HPDE6-E6E7 (cell line): ENCODE results near the gene PMP22.
"Not testable (repeated sequence)": the region's sequence is repeated elsewhere in the genome, so short reads cannot be mapped to it uniquely, and the experiment has no call there.

Experiments
- DNase-seq: peaks from one replicate; pipeline ENCODE4 v3.0.0; 2011; ENCODE audit warnings: missing footprints; ENCODE audit errors: extremely low spot score

The PMP22 gene

DNA sequence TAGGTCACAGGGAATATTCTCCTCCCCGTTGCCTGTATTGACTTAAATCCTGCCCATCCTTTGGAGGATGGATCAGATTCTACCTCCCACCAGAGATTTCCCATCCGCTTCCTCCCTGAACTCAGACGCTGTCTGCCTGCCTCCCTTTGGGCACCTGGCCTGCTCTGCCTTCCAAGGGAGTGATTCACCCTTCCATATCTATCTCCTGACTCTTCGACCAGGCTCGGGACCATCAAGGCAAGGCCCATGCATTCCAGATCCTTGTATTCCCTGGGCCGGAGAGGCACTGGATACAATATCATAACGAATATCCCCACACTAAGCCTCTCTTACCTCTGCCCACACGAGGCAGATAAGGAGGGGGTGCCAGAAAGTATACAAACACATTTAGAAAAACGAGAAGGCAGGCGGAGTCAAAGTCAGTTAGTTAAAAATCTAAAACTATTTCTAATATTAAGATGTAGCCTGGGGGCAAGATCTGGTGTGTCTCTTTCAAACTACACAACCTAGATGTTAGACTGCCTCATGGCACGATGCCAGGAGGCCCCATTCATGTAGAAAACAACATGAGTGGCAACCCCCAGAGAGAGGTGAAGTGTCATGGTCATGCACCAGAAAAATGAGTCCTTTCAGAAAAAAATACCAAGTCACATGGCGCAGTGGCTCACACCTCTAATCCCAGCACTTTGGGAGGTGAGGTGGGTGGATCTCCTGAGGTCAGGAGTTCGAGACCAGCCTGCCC lies 9.2 kb downstream of the PMP22 start:
- DNase-seq, result no peak

DNA sequence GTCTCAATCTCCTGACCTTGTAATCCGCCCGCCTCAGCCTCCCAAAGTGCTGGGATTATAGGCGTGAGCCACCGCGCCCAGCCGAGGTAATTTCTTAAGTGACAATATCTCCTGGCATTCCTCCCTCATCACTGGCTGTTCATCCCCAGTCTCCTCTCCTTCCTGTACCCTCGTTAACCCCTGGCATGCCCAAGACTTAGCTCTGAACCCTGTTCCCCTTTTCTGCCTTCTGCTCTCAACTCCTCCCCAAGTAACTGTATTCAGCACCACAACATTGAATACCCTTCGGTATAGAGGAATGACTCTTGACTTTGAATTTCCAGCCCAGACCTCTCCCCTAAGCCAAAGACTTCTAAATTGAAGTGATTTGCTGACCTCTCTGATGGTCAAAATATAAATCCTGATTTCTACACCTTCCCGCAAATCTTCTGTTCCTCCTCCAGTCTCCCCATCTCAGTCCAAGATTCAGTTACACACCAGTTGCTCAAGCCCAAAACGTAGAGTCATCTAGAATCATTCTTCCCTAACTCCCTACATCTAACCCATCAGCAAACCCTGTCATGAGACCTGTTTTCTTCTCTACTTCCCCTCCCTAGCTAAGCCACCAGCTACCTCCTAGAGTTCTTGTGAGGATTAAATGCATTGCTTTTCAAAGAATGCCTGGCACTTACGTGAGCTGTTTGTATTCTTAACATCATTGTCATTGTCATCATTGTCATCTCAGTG lies 14.8 kb downstream of the PMP22 start:
- DNase-seq, result no peak

DNA sequence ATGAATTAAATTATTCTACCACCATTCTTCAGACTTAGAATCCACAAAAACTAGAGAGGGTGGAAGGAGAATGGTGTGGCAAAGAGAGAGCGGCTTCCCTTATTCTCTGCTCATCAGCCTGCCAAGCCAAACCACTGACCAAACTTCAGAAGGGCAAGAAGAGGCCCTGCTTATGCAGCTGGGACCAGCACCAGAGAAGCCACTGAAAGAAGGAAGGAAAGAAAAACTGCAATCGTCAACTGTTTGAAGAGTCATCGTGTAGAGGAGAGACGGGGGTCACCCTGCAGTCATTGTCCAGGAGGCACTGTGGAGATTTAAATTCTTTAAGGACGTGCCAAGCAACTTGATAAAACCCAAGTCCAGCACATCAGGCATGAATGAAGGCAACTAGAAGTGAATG lies 15.6 kb downstream of the PMP22 start:
- DNase-seq, result no peak

DNA sequence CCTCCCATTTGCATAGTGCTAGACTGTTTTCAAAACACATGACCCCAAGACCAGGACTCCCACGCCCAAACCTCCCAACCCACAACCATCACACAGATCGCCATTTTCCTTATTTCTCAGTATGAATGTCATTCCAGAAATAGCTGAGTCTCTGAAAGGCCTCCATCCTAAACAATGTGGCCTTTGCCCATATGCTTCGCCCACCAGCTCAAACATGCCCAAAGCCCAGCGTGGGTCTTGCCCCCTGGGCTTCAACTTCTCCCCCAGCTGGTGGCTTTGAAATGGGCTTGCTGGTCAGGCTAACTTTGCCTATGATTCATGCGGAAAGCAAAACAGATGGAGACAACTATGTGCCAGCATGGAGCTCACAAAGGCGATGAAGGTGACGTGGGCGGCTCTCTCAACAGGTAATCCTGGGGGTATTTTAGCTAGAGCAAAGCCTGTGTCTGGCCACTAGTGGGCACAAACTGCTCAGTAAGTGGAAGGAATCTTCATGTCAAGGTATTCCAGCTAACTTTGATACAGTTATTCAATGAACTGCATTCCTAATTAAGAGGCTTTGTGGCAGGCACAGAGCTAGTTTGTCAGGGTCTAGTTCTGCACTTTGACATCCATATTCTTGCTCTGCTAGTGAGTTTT lies 17.1 kb downstream of the PMP22 start:
- DNase-seq, result no peak

DNA sequence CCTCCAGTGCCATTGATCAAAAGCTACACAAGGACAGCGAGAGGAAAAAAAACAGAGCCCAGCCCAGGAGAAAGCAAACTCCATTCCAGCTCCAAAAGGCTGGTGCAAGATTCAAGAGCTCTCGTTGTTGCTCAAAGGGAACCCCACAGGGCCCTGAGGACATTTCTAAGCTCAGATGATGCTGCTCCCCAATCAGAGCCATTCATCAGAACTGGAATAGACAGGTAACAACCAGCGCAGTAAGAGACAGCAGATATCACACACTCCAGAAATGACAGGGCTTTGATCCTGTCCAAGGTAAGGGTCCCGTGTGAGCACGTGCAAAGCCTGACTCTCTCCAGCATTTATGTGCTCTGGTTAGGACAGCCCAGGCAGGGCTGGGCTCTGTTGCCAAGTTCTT lies 20.1 kb downstream of the PMP22 start:
- DNase-seq, result no peak

DNA sequence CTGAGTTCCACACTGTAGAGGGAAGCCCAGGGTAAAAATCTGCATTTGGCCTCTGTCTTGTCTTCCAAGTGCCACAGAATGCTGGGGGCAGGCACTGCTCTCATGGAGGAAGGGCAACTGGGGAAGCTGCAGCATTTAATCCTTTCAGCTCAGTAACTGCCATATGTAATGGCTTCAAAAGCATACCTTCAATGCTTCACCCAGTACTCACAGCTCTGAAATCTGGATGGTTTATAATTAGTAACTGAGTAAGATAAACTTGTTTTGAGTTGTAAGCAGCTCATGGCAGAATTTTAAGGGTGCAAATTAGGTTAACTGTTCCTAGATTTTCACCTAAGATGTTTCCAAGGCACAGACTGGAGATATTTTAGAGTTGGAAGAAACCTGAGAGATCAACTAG lies 24.5 kb downstream of the PMP22 start:
- DNase-seq, result no peak

DNA sequence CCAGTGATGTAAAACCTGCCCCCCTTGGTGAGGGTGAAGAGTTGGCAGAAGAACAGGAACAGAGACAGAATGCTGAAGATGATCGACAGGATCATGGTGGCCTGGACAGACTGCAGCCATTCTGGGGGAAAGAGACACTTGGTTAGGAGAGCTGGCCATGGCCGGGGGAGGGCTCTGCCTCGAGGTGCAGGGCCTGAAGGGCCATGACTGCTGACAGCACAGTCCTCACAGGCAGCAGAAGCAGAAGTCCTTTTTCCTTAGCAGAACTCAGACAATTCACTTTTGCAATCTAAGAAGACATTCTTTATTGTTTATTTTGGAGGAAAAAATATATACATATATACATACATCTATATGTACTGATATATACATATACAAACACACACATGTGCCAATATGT lies 25.6 kb downstream of the PMP22 start:
- no peak for DNase-seq

DNA sequence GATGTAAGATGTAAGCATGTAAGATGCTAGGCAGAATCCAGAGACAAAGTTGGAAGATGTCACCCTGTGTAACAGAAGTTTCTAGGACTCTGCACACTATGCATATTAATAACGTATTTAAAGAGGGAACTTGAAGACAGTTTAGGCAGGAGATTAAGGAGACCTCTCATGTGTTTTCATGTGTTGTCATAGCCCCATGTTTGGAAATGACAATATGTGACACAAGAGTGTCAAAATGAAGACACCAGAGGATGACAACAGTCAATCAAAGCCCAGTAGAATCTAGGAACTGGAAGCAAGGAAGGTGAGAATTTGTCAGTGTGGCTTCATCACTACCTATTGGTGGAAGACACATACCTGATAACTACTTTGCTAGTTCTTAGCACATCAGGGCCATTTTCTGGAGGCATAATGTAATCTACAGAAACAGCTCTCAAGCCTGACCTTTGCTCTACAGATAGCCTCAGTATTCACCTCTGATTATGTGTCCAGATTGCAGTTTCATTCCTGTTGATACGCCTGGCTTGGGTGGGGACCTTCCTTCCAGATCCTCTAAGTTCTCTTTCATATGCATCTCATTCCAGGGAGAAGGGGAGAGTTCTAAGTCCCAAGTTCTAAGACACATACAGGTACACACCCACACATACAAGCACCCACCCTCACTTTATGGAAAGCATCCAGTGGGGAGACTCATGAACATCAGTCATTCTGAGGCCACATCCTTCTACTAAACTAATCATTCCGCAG lies 26.3 kb downstream of the PMP22 start:
- no peak for DNase-seq

DNA sequence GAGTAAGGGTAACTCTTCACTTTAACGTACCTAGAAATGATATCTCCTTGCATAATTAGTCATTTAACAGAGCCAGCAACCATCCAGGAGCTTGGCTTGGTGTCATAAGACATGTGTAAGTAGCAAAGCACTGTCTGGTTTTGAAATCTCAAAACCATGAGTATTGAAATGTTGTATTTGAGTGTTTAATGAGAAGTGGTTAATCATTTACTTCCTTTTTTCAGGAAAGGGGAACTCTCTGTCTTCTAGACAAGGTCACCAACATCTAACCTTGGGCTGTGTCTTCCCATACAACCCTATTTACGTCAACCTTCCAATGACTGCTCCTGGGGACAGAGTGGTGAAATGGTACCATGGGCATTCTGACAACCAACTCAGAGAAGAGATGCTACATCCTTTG lies 27.1 kb downstream of the PMP22 start:
- no peak for DNase-seq

DNA sequence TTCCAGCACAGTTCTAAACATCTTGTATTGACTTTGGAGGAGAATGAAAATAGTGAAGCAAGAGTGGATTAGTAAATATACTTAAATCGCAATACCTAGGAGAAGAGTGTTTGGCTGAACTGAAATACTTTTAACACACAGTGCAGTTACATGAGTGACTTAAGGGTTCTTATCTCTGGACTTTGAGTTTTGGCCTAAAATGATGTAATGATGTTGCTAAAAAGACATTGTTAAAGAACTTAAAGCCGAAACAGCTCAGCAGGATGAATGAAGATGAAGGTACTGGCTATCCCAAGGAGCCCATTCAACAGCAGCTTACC lies 28.1 kb downstream of the PMP22 start:
- DNase-seq, result no peak

DNA sequence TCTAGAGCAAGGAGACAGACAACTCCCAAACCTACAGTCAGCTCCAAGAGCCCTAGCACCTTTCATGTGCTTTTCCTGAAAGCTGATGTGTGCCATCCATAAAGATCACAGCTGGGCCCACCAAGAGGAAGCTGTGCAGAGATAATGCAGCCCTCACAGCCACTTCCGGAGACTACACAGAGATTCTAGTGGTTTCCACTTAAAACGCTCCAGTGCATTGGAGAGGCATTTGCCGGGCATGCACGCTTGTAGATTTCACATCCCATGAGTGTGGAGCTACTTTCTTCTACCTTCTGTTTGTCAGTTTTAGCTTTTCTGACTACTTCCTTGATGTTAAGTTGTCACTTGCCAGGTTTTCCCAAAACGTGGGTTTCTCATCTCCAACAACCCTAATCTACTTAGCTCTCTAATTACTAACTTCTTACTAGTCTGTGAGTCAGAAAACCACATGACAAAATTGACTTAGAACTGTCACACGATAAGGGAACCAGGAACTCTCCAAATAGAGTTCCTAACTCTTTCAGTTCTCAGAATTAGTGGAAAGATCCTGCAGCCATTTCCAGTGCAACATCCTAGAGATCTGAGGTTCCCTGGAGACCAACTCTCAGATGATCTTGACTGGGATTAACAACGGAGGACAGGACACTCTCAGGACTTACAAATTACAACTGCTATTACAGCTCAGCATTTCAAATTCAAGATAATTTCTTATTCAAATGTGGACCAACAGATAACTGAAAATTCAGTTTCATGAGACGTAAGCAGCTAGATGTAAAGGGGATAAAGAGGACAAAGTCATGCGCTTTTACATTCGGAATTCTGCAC lies 28.6 kb downstream of the PMP22 start:
- DNase-seq, result no peak

DNA sequence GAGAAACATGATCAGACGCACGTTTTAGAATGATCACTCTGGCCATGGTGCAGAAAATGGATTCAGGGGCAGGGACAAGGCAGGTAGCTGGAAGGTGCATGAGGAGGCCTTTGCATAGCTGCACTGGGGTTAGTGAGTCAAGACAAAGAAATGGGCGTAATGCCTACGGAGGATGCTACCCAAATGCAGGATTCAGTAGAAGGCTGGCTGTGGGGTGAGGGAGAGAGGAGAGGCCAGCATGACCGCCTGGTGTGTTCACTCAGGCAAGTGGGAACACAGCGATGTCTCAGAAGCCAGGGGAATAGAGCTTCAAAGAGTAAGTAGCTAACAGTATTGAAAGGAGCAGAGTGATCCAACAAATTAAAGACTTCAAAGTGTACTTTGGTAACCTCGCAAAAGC lies 31.2 kb downstream of the PMP22 start:
- DNase-seq, result no peak

DNA sequence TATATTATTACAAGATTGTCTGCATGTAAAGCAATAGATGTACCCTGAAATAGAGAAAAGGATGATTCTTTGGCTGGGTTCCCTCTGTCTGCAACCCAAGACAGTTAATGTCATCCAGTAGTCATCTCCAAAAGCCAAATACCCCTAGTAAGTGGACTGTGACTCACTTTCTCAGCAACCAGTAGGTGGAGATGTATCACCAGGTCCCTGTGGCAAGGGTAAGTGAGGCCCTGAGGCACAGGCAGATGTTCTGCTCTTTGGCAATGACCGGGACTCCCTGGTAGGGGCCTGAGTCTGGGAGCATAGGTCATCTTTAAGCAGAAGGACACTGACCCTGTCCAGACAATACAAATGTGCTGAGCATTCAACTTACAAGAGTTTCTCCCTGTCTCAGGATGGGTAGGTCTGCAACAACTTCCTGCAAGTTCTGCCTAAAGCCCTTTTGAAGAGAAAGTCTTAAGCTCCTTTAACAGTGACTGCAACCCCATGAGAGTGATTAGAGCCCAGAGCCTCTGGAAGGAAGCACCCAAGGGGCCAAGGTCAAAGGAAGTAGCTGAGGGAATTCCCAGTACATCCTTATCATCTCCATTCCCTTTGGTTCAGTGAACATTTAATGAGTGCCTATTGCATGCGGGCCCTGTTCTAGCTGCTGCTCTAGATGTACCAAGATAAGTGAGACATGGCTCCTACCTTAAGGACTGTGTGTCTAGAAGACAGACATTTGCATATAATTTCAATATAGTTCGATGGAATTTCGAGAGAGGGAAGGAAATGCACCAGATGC lies 31.9 kb downstream of the PMP22 start:
- peak; percentile 36 for DNase-seq

DNA sequence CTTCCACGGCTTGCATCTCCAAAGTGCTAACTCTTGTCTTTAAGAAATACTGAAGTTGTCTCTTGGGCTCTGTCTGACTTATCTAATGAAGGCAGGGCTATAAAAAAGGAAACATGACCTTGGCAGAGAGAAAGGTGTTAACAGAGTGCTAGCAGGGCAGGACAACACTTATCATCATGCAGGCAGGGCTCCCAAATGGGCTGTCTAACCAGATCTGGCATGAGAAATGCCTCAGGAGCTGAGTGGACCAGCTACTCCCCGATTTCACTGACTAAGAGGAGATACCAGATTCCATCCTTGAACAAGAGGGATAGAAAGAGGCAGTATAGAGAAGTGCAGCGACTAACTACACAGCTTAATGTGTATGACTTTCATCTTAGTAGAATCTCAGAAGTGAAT lies 32.6 kb downstream of the PMP22 start:
- DNase-seq, result no peak

DNA sequence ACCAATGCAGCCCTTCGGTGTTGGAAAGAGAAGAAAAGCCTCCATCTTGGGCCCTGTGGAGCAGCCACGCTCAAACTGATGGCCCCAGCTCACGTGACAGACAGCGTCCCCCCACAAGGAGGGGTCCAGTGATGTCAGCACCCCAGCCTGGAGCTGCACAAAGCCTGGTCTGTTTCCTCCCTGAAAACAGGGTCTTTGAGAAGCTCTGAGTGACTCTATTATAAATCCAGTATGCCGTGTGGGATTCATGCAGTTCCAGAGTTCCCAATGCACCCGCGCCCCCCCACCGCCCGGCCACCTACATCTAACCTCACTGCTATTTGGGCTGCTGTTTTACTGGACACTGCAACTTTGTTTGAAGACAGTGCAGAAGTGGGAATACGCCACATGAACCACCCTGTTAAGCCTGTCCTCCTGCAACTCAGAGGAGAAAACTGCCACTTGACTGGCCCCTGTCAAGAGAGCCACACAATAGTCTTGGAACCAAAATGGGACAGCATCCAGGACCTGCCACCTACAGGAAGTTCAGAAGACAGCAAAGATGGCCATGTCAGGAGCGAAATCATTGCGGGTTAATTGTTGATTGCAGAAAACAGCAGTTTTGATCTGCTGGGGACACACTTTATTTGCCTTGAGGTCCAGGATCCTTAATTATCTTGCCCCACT lies 33.1 kb downstream of the PMP22 start:
- DNase-seq, result no peak

DNA sequence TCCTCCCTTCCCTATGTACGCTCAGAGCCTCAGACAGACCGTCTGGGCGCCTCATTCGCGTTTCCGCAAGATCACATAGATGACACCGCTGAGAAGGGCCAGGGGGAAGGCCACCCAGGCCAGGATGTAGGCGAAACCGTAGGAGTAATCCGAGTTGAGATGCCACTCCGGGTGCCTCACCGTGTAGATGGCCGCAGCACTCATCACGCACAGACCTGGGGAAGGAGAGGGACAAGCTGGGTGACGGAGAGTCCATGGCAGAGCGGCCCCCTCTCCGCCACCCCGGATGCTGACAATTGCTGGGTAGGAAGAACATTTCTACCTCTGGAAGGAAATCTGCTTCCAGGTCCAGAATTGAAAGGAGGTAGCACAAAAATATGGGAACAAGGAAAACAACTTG lies 34.3 kb downstream of the PMP22 start:
- DNase-seq, result no peak

DNA sequence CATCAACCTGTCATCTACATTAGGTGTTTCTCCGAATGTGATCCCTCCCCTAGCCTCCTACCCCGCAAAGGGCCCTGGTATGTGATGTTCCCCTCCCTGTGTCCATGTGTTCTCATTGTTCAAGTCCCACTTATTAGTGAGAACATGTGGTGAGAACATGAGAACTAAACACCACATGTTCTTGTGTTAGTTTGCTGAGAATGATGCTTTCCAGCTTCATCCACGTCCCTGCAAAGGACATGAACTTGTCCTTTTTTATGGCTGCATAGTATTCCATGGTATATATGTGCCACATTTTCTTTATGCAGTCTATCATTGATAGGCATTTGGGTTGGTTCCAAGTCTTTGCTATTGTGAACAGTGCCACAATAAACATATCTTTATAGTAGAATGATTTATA lies 43.3 kb downstream of the PMP22 start:
- not testable (repeated sequence) for DNase-seq

DNA sequence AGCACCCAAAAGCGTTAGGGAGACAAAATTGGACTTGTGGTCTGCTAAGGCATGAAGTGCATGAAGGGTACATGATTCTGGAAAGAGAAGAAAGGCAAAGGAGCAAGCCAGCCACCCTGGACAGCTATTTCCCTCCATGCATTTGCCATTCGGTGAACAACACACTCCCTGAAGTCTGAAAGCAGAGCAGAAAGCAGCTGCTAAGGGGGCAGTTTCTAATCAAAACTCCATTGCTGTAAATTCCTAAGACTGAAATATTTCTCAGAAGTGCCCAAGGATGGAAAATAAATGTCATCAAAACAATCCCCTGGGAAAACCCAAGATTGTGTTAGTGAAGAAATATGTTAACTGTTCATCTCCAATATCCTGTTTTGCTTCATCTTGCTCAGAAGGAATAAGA lies 44.3 kb downstream of the PMP22 start:
- DNase-seq, result no peak

DNA sequence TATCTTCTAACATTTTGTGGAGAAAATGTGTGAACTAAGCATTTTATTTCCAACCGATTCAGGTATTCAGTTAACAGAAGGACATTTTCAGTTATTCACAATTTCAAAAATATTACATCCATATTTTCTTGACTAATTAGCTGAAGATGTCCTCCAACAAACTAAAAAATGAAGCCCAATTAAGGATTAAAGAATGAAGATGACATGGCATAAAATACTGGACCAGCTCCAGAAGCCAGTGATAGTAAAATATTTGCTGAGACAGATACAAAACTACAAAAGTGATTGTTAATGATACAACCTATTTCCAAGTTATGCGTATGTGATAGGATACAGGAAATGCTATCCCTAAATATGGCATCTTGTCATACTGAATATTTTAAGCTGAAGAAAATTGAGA lies 48.6 kb downstream of the PMP22 start:
- DNase-seq, result no peak

DNA sequence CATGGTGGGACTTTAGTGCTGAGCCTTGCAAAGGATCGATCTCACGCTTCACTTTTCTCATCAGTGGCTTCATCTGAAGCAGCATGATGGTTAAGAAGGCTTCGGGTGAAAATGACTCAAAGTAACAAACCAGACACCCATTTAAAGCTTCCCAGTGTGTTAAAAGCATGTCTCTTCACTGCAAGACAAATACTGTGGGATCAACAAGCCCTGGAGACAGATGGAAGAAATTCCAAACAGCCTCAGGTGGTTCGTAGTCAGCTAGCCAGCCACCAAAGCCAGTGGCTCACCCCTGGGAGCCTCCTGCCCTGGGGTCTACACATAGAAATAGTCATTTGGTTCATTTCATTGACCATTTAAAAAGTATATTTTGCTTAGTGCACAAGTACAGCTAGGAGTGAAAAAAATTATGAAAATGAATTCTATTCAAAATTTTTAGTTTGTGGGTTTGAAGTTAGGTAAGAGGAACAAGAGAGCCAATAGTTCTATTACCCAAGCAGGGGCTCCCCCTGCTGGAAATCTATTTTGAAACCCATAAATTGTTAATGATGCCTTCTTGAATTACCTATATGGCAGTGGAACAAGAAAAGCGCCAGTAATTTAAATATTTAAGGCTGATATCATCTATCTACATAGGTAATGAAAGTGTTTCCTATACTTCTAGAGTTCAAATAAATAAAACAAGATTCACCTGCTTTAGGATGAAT lies 51.6 kb downstream of the PMP22 start:
- DNase-seq, result no peak
